NCI-H2227 (cell line): ENCODE results near the gene PMF1.
"Not testable (repeated sequence)": the region's sequence is repeated elsewhere in the genome, so short reads cannot be mapped to it uniquely, and the experiment has no call there.

Source experiments
- DNase-seq: peaks from one replicate; lab custom pipeline; 2025; ENCODE audit not compliant: unreplicated experiment; lab: John Stamatoyannopoulos, UW

PMF1 gene

GRCh38 chr1:156195853-156196252, 17.0 kb upstream of the PMF1 start:
- DNase-seq: no peak

- no peak for DNase-seq
Measured at GRCh38 chr1:156196445-156196844, 16.4 kb upstream of the PMF1 start.

- no peak for DNase-seq
Measured at GRCh38 chr1:156198831-156199349, 13.9 kb upstream of the PMF1 start.

- DNase-seq: no peak
Measured at GRCh38 chr1:156200044-156200443, 12.8 kb upstream of the PMF1 start.

GRCh38 chr1:156203331-156203730, 9.5 kb upstream of the PMF1 start:
- no peak for DNase-seq

- no peak for DNase-seq
Measured at GRCh38 chr1:156204686-156205085, 8.1 kb upstream of the PMF1 start.

- no peak for DNase-seq
Measured at GRCh38 chr1:156211243-156211642, 1.6 kb upstream of the PMF1 start.

GRCh38 chr1:156212130-156212529, 677 bp upstream of the PMF1 start:
- no peak for DNase-seq

GRCh38 chr1:156213644-156213966, 798 bp downstream of the PMF1 start:
- DNase-seq: no peak

GRCh38 chr1:156214024-156214748, 1.4 kb downstream of the PMF1 start:
- no peak for DNase-seq

- DNase-seq: not testable (repeated sequence)
Measured at GRCh38 chr1:156216361-156217086, 3.7 kb downstream of the PMF1 start.

- no peak for DNase-seq
Measured at GRCh38 chr1:156217871-156218270, 5.1 kb downstream of the PMF1 start.

GRCh38 chr1:156220226-156220625, 7.4 kb downstream of the PMF1 start:
- DNase-seq: no peak

- no peak for DNase-seq
Measured at GRCh38 chr1:156221986-156222692, 9.3 kb downstream of the PMF1 start.

- no peak for DNase-seq
Measured at GRCh38 chr1:156225677-156226014, 12.8 kb downstream of the PMF1 start.

GRCh38 chr1:156226116-156226538, 13.3 kb downstream of the PMF1 start:
- DNase-seq: no peak

- no peak for DNase-seq
Measured at GRCh38 chr1:156226782-156227181, 14.0 kb downstream of the PMF1 start.

GRCh38 chr1:156228501-156228900, 15.7 kb downstream of the PMF1 start:
- no peak for DNase-seq

GRCh38 chr1:156229809-156230472, 17.1 kb downstream of the PMF1 start:
- no peak for DNase-seq

- no peak for DNase-seq
Measured at GRCh38 chr1:156230473-156230837, 17.6 kb downstream of the PMF1 start.

GRCh38 chr1:156232201-156232894, 19.5 kb downstream of the PMF1 start:
- peak; percentile 42 for DNase-seq
